Kidney epithelial cell (primary cell): ENCODE data around the gene ZNF784. TPM values are rescaled to one million over a fixed set of nuclear protein-coding genes. Genes with fewer than 3 reads are reported as not detected.
A peak's percentile ranks its signal among the peaks of the same experiment; 100 is the strongest.

ENCODE experiments used
- DNase-seq: peaks from one replicate; pipeline ENCODE4 v3.0.0-alpha.2; 2010; ENCODE audit warnings: low read depth
- H3K27me3 ChIP-seq: 2 replicates; pipeline ENCODE4 v1.6.0; 2011; ENCODE audit warnings: low read length; ENCODE audit not compliant: control insufficient read depth, insufficient read depth
- H3K36me3 ChIP-seq: 2 replicates; pipeline ENCODE4 v1.5.1; 2011; ENCODE audit warnings: low read length; ENCODE audit not compliant: control insufficient read depth, insufficient read depth
- H3K4me3 ChIP-seq: 2 replicates; pipeline ENCODE4 v1.5.1; 2011; ENCODE audit warnings: low read depth, mild to moderate bottlenecking, control low read depth, low read length
- CTCF ChIP-seq: IDR thresholded peaks from 2 replicates; pipeline ENCODE4 v1.5.1; 2011; ENCODE audit warnings: mild to moderate bottlenecking, moderate library complexity, low read length, control low read depth, inconsistent platforms; ENCODE audit not compliant: insufficient read depth, poor library complexity, severe bottlenecking
- total RNA-seq: library from RNA; depleted of rRNA; stranded (reverse); fragments of >200 nt; gene quantifications from 2 replicates; pipeline ENCODE4 v1.2.3, GENCODE V29; 2015

ZNF784 gene
- total RNA-seq, 1 donor from 2014 or later, result 3.6 TPM

- no peak for TF ChIP-seq CTCF
- H3K36me3 ChIP-seq, result peaks cover 4% of the 10 kb centered on the region
- DNase-seq, result no peak
- peak within 1 kb of the TSS; percentile 79 for H3K4me3 ChIP-seq
- H3K27me3 ChIP-seq, result no peaks in the 10 kb centered on the region
Measured at GRCh38 chr19:55647732-55648584, 23.6 kb upstream of the ZNF784 start, which contains the start of gene CCDC106. TSS of gene CCDC106 (plus strand) at chr19:55648212. CDS start at chr19:55649047, 835 bp downstream.

- TF ChIP-seq CTCF, result no peak
- Histone ChIP-seq H3K36me3 (peaks cover 4% of the 10 kb centered on the region), H3K4me3 (peak overlapping the region; percentile 79), H3K27me3 (no peaks in the 10 kb centered on the region)
- no peak for DNase-seq
Measured at GRCh38 chr19:55646889-55647731, 22.7 kb upstream of the ZNF784 start.

GRCh38 chr19:55645512-55645881 lies 21.1 kb upstream of the ZNF784 start:
- Histone ChIP-seq H3K4me3 (no peak overlapping the region), H3K36me3 (peaks cover 4% of the 10 kb centered on the region), H3K27me3 (no peaks in the 10 kb centered on the region)
- no peak for DNase-seq
- TF ChIP-seq CTCF, result no peak

DNA sequence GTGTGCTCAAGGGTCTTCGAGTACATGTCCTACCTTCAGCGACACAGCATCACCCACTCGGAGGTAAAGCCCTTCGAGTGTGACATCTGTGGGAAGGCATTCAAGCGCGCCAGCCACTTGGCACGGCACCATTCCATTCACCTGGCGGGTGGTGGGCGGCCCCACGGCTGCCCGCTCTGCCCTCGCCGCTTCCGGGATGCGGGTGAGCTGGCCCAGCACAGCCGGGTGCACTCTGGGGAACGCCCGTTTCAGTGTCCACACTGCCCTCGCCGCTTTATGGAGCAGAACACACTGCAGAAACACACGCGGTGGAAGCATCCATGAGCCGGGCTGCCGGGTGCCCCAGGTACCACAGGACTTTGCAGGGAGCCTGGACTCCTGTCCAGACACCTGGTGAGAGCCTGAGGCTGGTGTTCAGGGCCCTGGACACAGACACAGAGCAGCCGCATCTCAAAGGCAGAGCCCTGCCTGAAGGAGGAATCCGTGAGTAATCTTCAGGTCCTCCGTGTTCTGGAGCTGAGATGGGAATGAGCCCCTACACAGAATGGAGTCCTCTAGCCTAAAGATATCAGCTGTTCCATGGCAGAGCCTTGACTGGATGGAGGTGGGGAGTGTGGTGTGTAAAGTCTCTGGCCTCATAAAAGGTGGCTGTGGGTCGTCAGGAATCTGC lies 20.6 kb upstream of the ZNF784 start:
- Histone ChIP-seq H3K27me3 (no peaks in the 10 kb centered on the region), H3K4me3 (no peak overlapping the region), H3K36me3 (peaks cover 4% of the 10 kb centered on the region)
- TF ChIP-seq CTCF, result no peak
- DNase-seq, result no peak

GRCh38 chr19:55644191-55644833 lies 19.9 kb upstream of the ZNF784 start:
- no peaks in the 10 kb centered on the region for H3K27me3 ChIP-seq
- H3K36me3 ChIP-seq, result peaks cover 4% of the 10 kb centered on the region
- H3K4me3 ChIP-seq, result peak overlapping the region; percentile 68
- DNase-seq, result no peak
- TF ChIP-seq CTCF, result no peak
